ENCODE measurements around the gene DOCK1.

DOCK1 gene

GRCh38 chr10:127398140-127398970 lies 493.1 kb downstream of the DOCK1 start:
- Histone ChIP-seq H3K79me1 (replicated peaks; ENCODE audit: low read length, poor library complexity, severe bottlenecking) (no peaks in the 10 kb centered on the region), H4K8ac (ENCODE audit: low read length) (no peak overlapping the region), H3K18ac (ENCODE audit: low read depth in 1 of 2, low read length in 2 of 2) (no peak overlapping the region), H3K9ac (ENCODE audit: low read length) (no peak overlapping the region), H3K9me3 (ENCODE audit: control insufficient read depth, low read length) (no peaks in the 10 kb centered on the region), H3K4me1 (ENCODE audit: control insufficient read depth, insufficient read depth, low read depth, low read length) (peaks cover 7% of the 10 kb centered on the region), H2BK5ac (ENCODE audit: low read depth, low read length, poor library complexity, severe bottlenecking) (no peak overlapping the region), H2AK5ac (ENCODE audit: low read length, severe bottlenecking) (no peak overlapping the region), H2BK12ac (ENCODE audit: low read length in 2 of 2) (no peak overlapping the region), H4K91ac (ENCODE audit: low read length) (no peak overlapping the region), H3K14ac (ENCODE audit: low read length in 2 of 2) (no peak overlapping the region), H3K27ac (ENCODE audit: low read length, poor library complexity, severe bottlenecking) (peak overlapping the region; percentile 0), H3K4me3 (ENCODE audit: insufficient read depth in 1 of 2, low read depth in 1 of 2, low read length in 2 of 2) (no peak overlapping the region), H3K4ac (ENCODE audit: low read depth in 1 of 2, low read length in 2 of 2) (no peak overlapping the region), H3K36me3 (ENCODE audit: control insufficient read depth in 1 of 2, insufficient read depth in 2 of 2, low read depth in 1 of 2, low read length in 2 of 2) (peaks cover 20 to 21% of the 10 kb centered on the region in 2 experiments), H3K27me3 (ENCODE audit: control insufficient read depth in 1 of 2, insufficient read depth in 1 of 2, low read length in 2 of 2) (no peaks in the 10 kb centered on the region), H3K23ac (ENCODE audit: low read length in 2 of 2) (no peak overlapping the region), H2BK120ac (ENCODE audit: low read depth, low read length) (no peak overlapping the region), H2AFZ (ENCODE audit: low read depth, low read length) (no peak overlapping the region), H3K4me2 (ENCODE audit: low read length, poor library complexity, severe bottlenecking) (no peak overlapping the region), H2BK15ac (ENCODE audit: low read depth, poor library complexity, severe bottlenecking) (no peak overlapping the region)
- WGBS = 77% methylated on average over 12 of the region's 12 CpGs
- DNase-seq = peak; percentile 36

GRCh38 chr10:127398971-127399365 lies 493.7 kb downstream of the DOCK1 start:
- H3K36me3 ChIP-seq (ENCODE audit: control insufficient read depth in 1 of 2, insufficient read depth in 2 of 2, low read depth in 1 of 2, low read length in 2 of 2) = peaks cover 20 to 25% of the 10 kb centered on the region in 2 experiments
- H2BK120ac ChIP-seq (ENCODE audit: low read depth, low read length) = no peak overlapping the region
- no peak overlapping the region for H2BK12ac ChIP-seq (ENCODE audit: low read length in 2 of 2)
- no peak overlapping the region for H3K14ac ChIP-seq (ENCODE audit: low read length in 2 of 2)
- no peak overlapping the region for H3K9ac ChIP-seq (ENCODE audit: low read length)
- H3K4me1 ChIP-seq (ENCODE audit: control insufficient read depth, insufficient read depth, low read depth, low read length) = peaks cover 7% of the 10 kb centered on the region
- 91% methylated on average over 9 of the region's 10 CpGs for WGBS
- H4K8ac ChIP-seq (ENCODE audit: low read length) = no peak overlapping the region
- no peak overlapping the region for H2BK15ac ChIP-seq (ENCODE audit: low read depth, poor library complexity, severe bottlenecking)
- H2AFZ ChIP-seq (ENCODE audit: low read depth, low read length) = no peak overlapping the region
- no peak overlapping the region for H3K4me3 ChIP-seq (ENCODE audit: insufficient read depth in 1 of 2, low read depth in 1 of 2, low read length in 2 of 2)
- H3K79me1 ChIP-seq (replicated peaks; ENCODE audit: low read length, poor library complexity, severe bottlenecking) = no peaks in the 10 kb centered on the region
- H3K4me2 ChIP-seq (ENCODE audit: low read length, poor library complexity, severe bottlenecking) = no peak overlapping the region
- no peak overlapping the region for H3K4ac ChIP-seq (ENCODE audit: low read depth in 1 of 2, low read length in 2 of 2)
- no peak overlapping the region for H3K27ac ChIP-seq (ENCODE audit: low read length, poor library complexity, severe bottlenecking)
- no peak for DNase-seq
- H2AK5ac ChIP-seq (ENCODE audit: low read length, severe bottlenecking) = no peak overlapping the region
- H3K23ac ChIP-seq (ENCODE audit: low read length in 2 of 2) = no peak overlapping the region
- H3K18ac ChIP-seq (ENCODE audit: low read depth in 1 of 2, low read length in 2 of 2) = no peak overlapping the region
- no peak overlapping the region for H2BK5ac ChIP-seq (ENCODE audit: low read depth, low read length, poor library complexity, severe bottlenecking)
- no peaks in the 10 kb centered on the region for H3K27me3 ChIP-seq (ENCODE audit: control insufficient read depth in 1 of 2, insufficient read depth in 1 of 2, low read length in 2 of 2)
- H4K91ac ChIP-seq (ENCODE audit: low read length) = no peak overlapping the region
- no peaks in the 10 kb centered on the region for H3K9me3 ChIP-seq (ENCODE audit: control insufficient read depth, low read length)

DNA sequence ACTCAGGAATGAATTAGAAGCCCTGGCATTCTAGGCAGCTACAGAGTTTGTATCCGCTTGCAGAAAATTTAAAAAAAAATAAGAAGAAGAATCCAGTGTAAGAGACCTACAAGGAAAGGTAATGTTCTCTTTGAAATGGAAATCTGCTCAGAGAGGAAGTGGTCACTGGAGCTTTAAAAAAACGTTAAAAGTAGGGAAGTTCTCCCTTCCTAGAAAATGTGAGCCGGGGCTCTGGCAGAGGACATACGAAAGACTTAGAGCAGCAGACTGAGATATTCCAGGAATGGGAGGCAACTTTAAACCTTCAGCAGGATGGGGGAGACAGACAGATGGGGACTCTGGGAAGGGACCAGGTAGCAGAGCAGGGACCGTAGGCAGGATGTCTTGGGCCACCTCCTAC lies 494.4 kb downstream of the DOCK1 start:
- Histone ChIP-seq H2BK5ac (ENCODE audit: low read depth, low read length, poor library complexity, severe bottlenecking) (no peak overlapping the region), H3K4me2 (ENCODE audit: low read length, poor library complexity, severe bottlenecking) (no peak overlapping the region), H3K9ac (ENCODE audit: low read length) (no peak overlapping the region), H3K27ac (ENCODE audit: low read length, poor library complexity, severe bottlenecking) (no peak overlapping the region), H2BK12ac (ENCODE audit: low read length in 2 of 2) (no peak overlapping the region), H4K91ac (ENCODE audit: low read length) (no peak overlapping the region), H3K4me3 (ENCODE audit: insufficient read depth in 1 of 2, low read depth in 1 of 2, low read length in 2 of 2) (no peak overlapping the region), H3K27me3 (ENCODE audit: control insufficient read depth in 1 of 2, insufficient read depth in 1 of 2, low read length in 2 of 2) (no peaks in the 10 kb centered on the region), H2AK5ac (ENCODE audit: low read length, severe bottlenecking) (no peak overlapping the region), H3K23ac (ENCODE audit: low read length in 2 of 2) (no peak overlapping the region), H3K4ac (ENCODE audit: low read depth in 1 of 2, low read length in 2 of 2) (no peak overlapping the region), H3K79me1 (replicated peaks; ENCODE audit: low read length, poor library complexity, severe bottlenecking) (peaks cover under 1% of the 10 kb centered on the region), H3K9me3 (ENCODE audit: control insufficient read depth, low read length) (no peaks in the 10 kb centered on the region), H2AFZ (ENCODE audit: low read depth, low read length) (no peak overlapping the region), H2BK15ac (ENCODE audit: low read depth, poor library complexity, severe bottlenecking) (no peak overlapping the region), H3K14ac (ENCODE audit: low read length in 2 of 2) (no peak overlapping the region), H3K18ac (ENCODE audit: low read depth in 1 of 2, low read length in 2 of 2) (no peak overlapping the region), H3K4me1 (ENCODE audit: control insufficient read depth, insufficient read depth, low read depth, low read length) (peaks cover 7% of the 10 kb centered on the region), H4K8ac (ENCODE audit: low read length) (no peak overlapping the region), H3K36me3 (ENCODE audit: control insufficient read depth in 1 of 2, insufficient read depth in 2 of 2, low read depth in 1 of 2, low read length in 2 of 2) (peaks cover 22 to 30% of the 10 kb centered on the region in 2 experiments), H2BK120ac (ENCODE audit: low read depth, low read length) (no peak overlapping the region)
- 73% methylated on average over 4 of the region's 5 CpGs for WGBS
- no peak for DNase-seq

DNA sequence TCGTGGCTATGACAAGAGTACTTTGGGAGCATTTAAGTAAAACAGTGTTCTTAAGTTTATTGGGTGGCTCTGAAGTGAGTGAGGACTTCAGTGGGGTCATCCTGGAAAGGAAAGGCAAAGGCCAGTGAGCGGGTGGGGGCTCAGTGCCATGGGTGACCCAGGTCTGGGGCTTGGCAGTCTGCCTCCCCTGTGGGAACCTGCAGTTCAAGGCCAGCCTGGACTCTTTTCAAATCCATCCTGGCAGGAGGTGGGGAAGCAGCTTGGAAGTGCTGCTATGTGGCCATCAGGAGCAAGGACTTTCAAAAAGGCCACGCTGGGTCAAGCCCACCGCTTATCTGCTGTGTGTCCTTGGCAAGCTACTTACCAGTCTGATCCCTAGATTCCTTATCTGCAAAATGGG lies 495.0 kb downstream of the DOCK1 start:
- Histone ChIP-seq H3K14ac (ENCODE audit: low read length in 2 of 2) (no peak overlapping the region), H3K9me3 (ENCODE audit: control insufficient read depth, low read length) (no peaks in the 10 kb centered on the region), H4K91ac (ENCODE audit: low read length) (no peak overlapping the region), H3K79me1 (replicated peaks; ENCODE audit: low read length, poor library complexity, severe bottlenecking) (peaks cover 2% of the 10 kb centered on the region), H3K36me3 (ENCODE audit: control insufficient read depth in 1 of 2, insufficient read depth in 2 of 2, low read depth in 1 of 2, low read length in 2 of 2) (peaks cover 17 to 29% of the 10 kb centered on the region in 2 experiments), H2BK12ac (ENCODE audit: low read length in 2 of 2) (no peak overlapping the region), H3K4me2 (ENCODE audit: low read length, poor library complexity, severe bottlenecking) (no peak overlapping the region), H3K23ac (ENCODE audit: low read length in 2 of 2) (no peak overlapping the region), H2BK120ac (ENCODE audit: low read depth, low read length) (no peak overlapping the region), H3K4me1 (ENCODE audit: control insufficient read depth, insufficient read depth, low read depth, low read length) (peaks cover 7% of the 10 kb centered on the region), H2BK5ac (ENCODE audit: low read depth, low read length, poor library complexity, severe bottlenecking) (no peak overlapping the region), H3K4me3 (ENCODE audit: insufficient read depth in 1 of 2, low read depth in 1 of 2, low read length in 2 of 2) (no peak overlapping the region), H3K9ac (ENCODE audit: low read length) (no peak overlapping the region), H3K4ac (ENCODE audit: low read depth in 1 of 2, low read length in 2 of 2) (no peak overlapping the region), H2AK5ac (ENCODE audit: low read length, severe bottlenecking) (no peak overlapping the region), H4K8ac (ENCODE audit: low read length) (no peak overlapping the region), H3K27ac (ENCODE audit: low read length, poor library complexity, severe bottlenecking) (no peak overlapping the region), H3K18ac (ENCODE audit: low read depth in 1 of 2, low read length in 2 of 2) (no peak overlapping the region), H2AFZ (ENCODE audit: low read depth, low read length) (no peak overlapping the region), H2BK15ac (ENCODE audit: low read depth, poor library complexity, severe bottlenecking) (no peak overlapping the region), H3K27me3 (ENCODE audit: control insufficient read depth in 1 of 2, insufficient read depth in 1 of 2, low read length in 2 of 2) (no peaks in the 10 kb centered on the region)
- WGBS = 95% methylated on average over 4 of the region's 4 CpGs
- DNase-seq = no peak
